OCI-LY3 (cell line): ENCODE data around the gene LPP.

ENCODE experiments used
- H2AFZ ChIP-seq: fragments of 200-600, 300-600 bp; shearing (Covaris generic); 2 replicates; pipeline ENCODE4 v1.6.0; 2014; ENCODE audit warnings: antibody characterized with exemption, low read depth, low read length
- H3K27ac ChIP-seq: fragments of 200-600, 300-600 bp; sonication (generic); 2 replicates; pipeline ENCODE4 v1.5.1; 2014; ENCODE audit warnings: mild to moderate bottlenecking, low read length, moderate library complexity, mixed read lengths
- H3K27me3 ChIP-seq: fragments of 200-600, 300-600 bp; sonication (generic); 2 replicates; pipeline ENCODE4 v1.6.1; 2014; ENCODE audit warnings: low read depth, low read length, mixed read lengths
- H3K36me3 ChIP-seq: fragments of 200-600, 300-600 bp; sonication (generic); replicated peaks from 2 replicates; pipeline ENCODE3; 2014; ENCODE audit warnings: low read depth, low read length, mixed read lengths
- H3K4me1 ChIP-seq: fragments of 300-600, 200-600 bp; sonication (generic); 2 replicates; pipeline ENCODE4 v1.6.1; 2014; ENCODE audit warnings: low read length, mixed read lengths
- H3K4me2 ChIP-seq: fragments of 200-600, 300-600 bp; sonication (generic); 2 replicates; pipeline ENCODE4 v1.6.1; 2014; ENCODE audit warnings: low read length, mixed read lengths
- H3K4me3 ChIP-seq: fragments of 300-600, 200-600 bp; sonication (generic); 2 replicates; pipeline ENCODE4 v1.5.1; 2014; ENCODE audit warnings: antibody characterized with exemption, mild to moderate bottlenecking, low read length, moderate library complexity
- H3K79me2 ChIP-seq: fragments of 300-600, 200-600 bp; shearing (Covaris generic); 2 replicates; pipeline ENCODE4 v1.6.1; 2014; ENCODE audit warnings: mild to moderate bottlenecking, low read length, mixed read lengths
- H3K9ac ChIP-seq: fragments of 300-600, 200-600 bp; shearing (Covaris generic); 2 replicates; pipeline ENCODE4 v1.6.0; 2014; ENCODE audit warnings: mild to moderate bottlenecking, low read length, moderate library complexity
- H3K9me3 ChIP-seq: fragments of 200-600, 300-600 bp; shearing (Covaris generic); 2 replicates; pipeline ENCODE4 v1.6.1; 2014; ENCODE audit warnings: low read length, mixed read lengths; ENCODE audit not compliant: insufficient read depth
- H4K20me1 ChIP-seq: fragments of 200-600, 300-600 bp; sonication (generic); 2 replicates; pipeline ENCODE4 v1.6.1; 2016; ENCODE audit warnings: low read length, mixed read lengths; ENCODE audit not compliant: insufficient read depth
- CTCF ChIP-seq: fragments of 200-600, 300-600 bp; sonication (generic); IDR thresholded peaks from 2 replicates; pipeline ENCODE4 v1.5.1; 2014; ENCODE audit warnings: antibody characterized with exemption, low read length, low read depth
- EZH2phosphoT487 ChIP-seq: fragments of 200-600 bp; shearing (Covaris generic); IDR thresholded peaks from 2 replicates; pipeline ENCODE4 v1.6.1; 2018; ENCODE audit warnings: antibody characterized with exemption, mixed run types, low read depth

Gene LPP

GRCh38 chr3:188926741-188927511 is 773.0 kb downstream of the LPP start:
- H2AFZ ChIP-seq = no peak overlapping the region
- no peak overlapping the region for H3K9ac ChIP-seq
- H3K4me1 ChIP-seq = peaks cover 39% of the 10 kb centered on the region
- no peak overlapping the region for H3K4me2 ChIP-seq
- H3K4me3 ChIP-seq = no peak overlapping the region
- H3K79me2 ChIP-seq = no peaks in the 10 kb centered on the region
- H3K36me3 ChIP-seq = no peaks in the 10 kb centered on the region
- H3K9me3 ChIP-seq = no peaks in the 10 kb centered on the region
- no peaks in the 10 kb centered on the region for H3K27me3 ChIP-seq
- H4K20me1 ChIP-seq = no peaks in the 10 kb centered on the region
- TF ChIP-seq CTCF (no peak), EZH2phosphoT487 (no peak)
- no peak overlapping the region for H3K27ac ChIP-seq

GRCh38 chr3:188927971-188928370 is 774.0 kb downstream of the LPP start:
- Histone ChIP-seq H3K4me3 (no peak overlapping the region), H3K4me2 (0 out of 2 replicates have a peak overlapping the region, but pooled peaks have one; percentile 4), H3K27ac (no peak overlapping the region), H3K79me2 (no peaks in the 10 kb centered on the region), H3K9me3 (no peaks in the 10 kb centered on the region), H3K4me1 (peaks cover 41% of the 10 kb centered on the region), H3K9ac (no peak overlapping the region), H4K20me1 (no peaks in the 10 kb centered on the region), H2AFZ (no peak overlapping the region), H3K27me3 (no peaks in the 10 kb centered on the region), H3K36me3 (no peaks in the 10 kb centered on the region)
- TF ChIP-seq CTCF = no peak
- no peak for TF ChIP-seq EZH2phosphoT487

- no peak overlapping the region for H3K4me3 ChIP-seq
- no peaks in the 10 kb centered on the region for H3K79me2 ChIP-seq
- H4K20me1 ChIP-seq = no peaks in the 10 kb centered on the region
- no peaks in the 10 kb centered on the region for H3K9me3 ChIP-seq
- no peaks in the 10 kb centered on the region for H3K36me3 ChIP-seq
- H3K27me3 ChIP-seq = no peaks in the 10 kb centered on the region
- no peak overlapping the region for H3K4me2 ChIP-seq
- no peak overlapping the region for H2AFZ ChIP-seq
- no peak for TF ChIP-seq CTCF
- no peak for TF ChIP-seq EZH2phosphoT487
- no peak overlapping the region for H3K9ac ChIP-seq
- peaks cover 47% of the 10 kb centered on the region for H3K4me1 ChIP-seq
- no peak overlapping the region for H3K27ac ChIP-seq
Measured at GRCh38 chr3:188929137-188929536, 775.2 kb downstream of the LPP start.

- Histone ChIP-seq H3K4me2 (0 out of 2 replicates have a peak overlapping the region, but pooled peaks have one; percentile 30), H4K20me1 (no peaks in the 10 kb centered on the region), H2AFZ (peak overlapping the region; percentile 20; the same call in 1 of the 2 replicates), H3K4me3 (no peak overlapping the region), H3K27me3 (no peaks in the 10 kb centered on the region), H3K36me3 (no peaks in the 10 kb centered on the region), H3K27ac (0 out of 2 replicates have a peak overlapping the region, but pooled peaks have one; percentile 8), H3K4me1 (peaks cover 48% of the 10 kb centered on the region), H3K9me3 (no peaks in the 10 kb centered on the region), H3K9ac (no peak overlapping the region; the same call in 1 of the 2 replicates), H3K79me2 (no peaks in the 10 kb centered on the region)
- TF ChIP-seq CTCF = no peak
- TF ChIP-seq EZH2phosphoT487 = no peak
Measured at GRCh38 chr3:188931036-188931435, 777.1 kb downstream of the LPP start.
